Heart right ventricle (tissue), 16 donors: ENCODE measurements around the gene XRCC6. TPM values are rescaled to one million over a fixed set of nuclear protein-coding genes. Genes with fewer than 3 reads are reported as not detected.
A peak's percentile ranks its signal among the peaks of the same experiment; 100 is the strongest.

Experiments
- ATAC-seq, 8 donors: fragments of 200-7000 bp; cut with Tn5 transposase; one replicate each; pipeline ENCODE4 v1.9.1; 2020; ENCODE audit warnings: mild to moderate bottlenecking in 8 of 8, moderate library complexity in 8 of 8, moderate number of reproducible peaks in 1 of 8
- DNase-seq, 2 donors: peaks; one replicate each; pipeline ENCODE4 v3.0.0-alpha.2; 2020
- H3K27ac ChIP-seq, 10 donors: fragments of 200-600 bp; sonication (generic) in 2 of 10; one replicate each; pipeline versions ENCODE4 v1.5.0 to v1.8.0; 2020 to 2022; ENCODE audit warnings: mild to moderate bottlenecking in 3 of 10
- H3K27me3 ChIP-seq, 7 donors: fragments of 200-600 bp; one replicate each; pipeline ENCODE4 v1.8.0; 2021 to 2022; ENCODE audit warnings: mild to moderate bottlenecking in 2 of 7
- H3K36me3 ChIP-seq, 9 donors: fragments of 200-600 bp; sonication (generic) in 1 of 9; one replicate each; pipeline versions ENCODE4 v1.5.0 to v1.8.0; 2020 to 2022; ENCODE audit warnings: mild to moderate bottlenecking in 2 of 9
- H3K4me1 ChIP-seq, 9 donors: fragments of 200-600 bp; sonication (generic) in 1 of 9; one replicate each; pipeline versions ENCODE4 v1.5.0 to v1.8.0; 2020 to 2022; ENCODE audit warnings: mild to moderate bottlenecking in 4 of 9
- H3K4me3 ChIP-seq, 10 donors: fragments of 200-600 bp; sonication (generic) in 2 of 10; one replicate each; pipeline versions ENCODE4 v1.5.0 to v1.8.0; 2020 to 2022; ENCODE audit warnings: mild to moderate bottlenecking in 7 of 10, moderate library complexity in 2 of 10
- H3K9me3 ChIP-seq, 11 donors: fragments of 200-600 bp in 10 of 11; sonication (generic) in 2 of 11; one replicate each; pipeline versions ENCODE4 v1.5.0 to v1.8.0; 2013 to 2022; ENCODE audit warnings: mild to moderate bottlenecking in 2 of 11, control low read depth in 1 of 11, moderate library complexity in 1 of 11
- CTCF ChIP-seq, 9 donors: fragments of 200-600 bp; sonication (generic) in 2 of 9; IDR thresholded peaks; one replicate each; pipeline versions ENCODE4 v1.5.0 to v1.8.0; 2021 to 2022; ENCODE audit warnings: antibody characterized with exemption in 9 of 9, mild to moderate bottlenecking in 5 of 9, moderate library complexity in 1 of 9
- WGBS, 2 donors: extraction: QIAGEN DNeasy Blood & Tissue Kit; methylation state at CpG; one replicate each; pipeline ENCODE4 v1.1.7; 2013; ENCODE audit warnings: inconsistent platforms in 1 of 2; 5-methylcytosine and 5-hydroxymethylcytosine counted together
- intact Hi-C, 10 donors: fragments of 100-400 bp; cut with DNase I; formaldehyde crosslinking; loops; one replicate each; pipeline versions ENCODE4 v1.11.1 to v1.14.2; 2022
- polyA plus RNA-seq, 2 donors: library from polyadenylated mRNA; stranded (reverse); fragments of 200-250 nt; gene quantifications; one replicate each; pipeline ENCODE4 v1.2.3, GENCODE V29; 2013
- total RNA-seq, 10 donors: library from RNA; stranded (reverse); fragmentation: NEBNext Ultra II Directional in 3 of 10; extraction: Animal tissue kit (Norgen Biotek cat#: 25700) in 3 of 10; gene quantifications; one replicate each; pipeline versions ENCODE4 v1.2.1 to v1.2.4, GENCODE V29; 2021 to 2023
- donor health status: Arrhythmogenic right ventricular cardiomyopathy.
- donor health status: ischemic (EF 13 %, LVEDD 7.1; RV severe dilation, severe dysfunction).
- donor health status: healthy with polysubstance abuse.
- donor health status: DM: no; HTN: yes; CAD: no.
- donor health status: DM: no; HTN: no; CAD: no.
- donor health status: ischemic (EF 25% LVEDD 6.9; RV normal size, moderate dysfunction).
- donor health status: ischemic (EF 25% LVEDD 5.7; RV mildly dilated, moderate dysfunction).
- donor health status: healthy.
- donor health status: DM: yes; HTN: yes; CAD: no.
- donor health status: Ischemic cardiomyopathy.
- donor health status: ischemic (EF 35%, LVEDD 5.7; RV mildly dilated, moderate dysfunction).
- donor health status: nonischemic (EF 11% LVEDD 7.7; RV severe dilation, severe dysfunction).
- donor health status: DM: yes; HTN: yes; CAD: no.
- donor health status: PGD.
- donor health status: ischemic (EF 29% LVEDD 5.4; RV normal size, mild dysfunction).
- donor health status: nonischemic (EF 23%, LVEDD 6.1; RV moderate dilation, normal function).

Gene XRCC6
- total and polyA plus RNA-seq, 12 donors = 103 to 192 (median 181) TPM

- Histone ChIP-seq H3K4me3 (no peak overlapping the region), H3K27me3 (no peaks in the 10 kb centered on the region), H3K27ac (peak overlapping the region; percentile 27 to 72 (median 66)), H3K9me3 (no peaks in the 10 kb centered on the region), H3K4me1 (peaks cover 11 to 52% (median 21%) of the 10 kb centered on the region in 9 donors), H3K36me3 (peaks cover 0 to 33% (median 0%) of the 10 kb centered on the region in 9 donors)
- peak; percentile 52 to 81 (median 71) for ATAC-seq
- TF ChIP-seq CTCF (IDR thresholded peaks at IDR 0.05) = no peak
- peak; percentile 79 to 86 for DNase-seq
- 46 to 48% methylated on average over 26 of the region's 26 CpGs for WGBS, 2 donors
- intact Hi-C loops = no loop called here
Measured at GRCh38 chr22:41574847-41575381, 46.2 kb upstream of the XRCC6 start.

- 88 to 90% methylated on average over 15 of the region's 15 CpGs for WGBS, 2 donors
- intact Hi-C loops = no loop called here
- Histone ChIP-seq H3K4me3 (no peak overlapping the region), H3K36me3 (peaks cover 0 to 40% (median 0%) of the 10 kb centered on the region in 9 donors), H3K27me3 (no peaks in the 10 kb centered on the region), H3K9me3 (no peaks in the 10 kb centered on the region), H3K27ac (peak overlapping the region in 9 of 10 donors; percentile 47 to 72 (median 68)), H3K4me1 (peaks cover 11 to 52% (median 21%) of the 10 kb centered on the region in 9 donors)
- DNase-seq (no peak), ATAC-seq (peak in 5 of 8 donors; percentile 0 to 11 (median 2))
- TF ChIP-seq CTCF (IDR thresholded peaks at IDR 0.05) = no peak
Measured at GRCh38 chr22:41575533-41575932, 45.6 kb upstream of the XRCC6 start.

GRCh38 chr22:41576877-41577276, 44.2 kb upstream of the XRCC6 start:
- DNase-seq = peak in 1 of 2 donors; percentile 62
- Histone ChIP-seq H3K9me3 (no peaks in the 10 kb centered on the region), H3K36me3 (peaks cover 0 to 50% (median 0%) of the 10 kb centered on the region in 9 donors), H3K4me3 (no peak overlapping the region), H3K27me3 (no peaks in the 10 kb centered on the region), H3K27ac (peak overlapping the region in 4 of 10 donors; percentile 28 to 68 (median 36)), H3K4me1 (peaks cover 11 to 52% (median 21%) of the 10 kb centered on the region in 9 donors)
- ATAC-seq = peak; percentile 51 to 68 (median 57)
- TF ChIP-seq CTCF (IDR thresholded peaks at IDR 0.05) = peak; percentile 53 to 82 (median 62)
- 49 to 58% methylated on average over 9 of the region's 9 CpGs for WGBS, 2 donors
- intact Hi-C loops = no loop called here

DNA sequence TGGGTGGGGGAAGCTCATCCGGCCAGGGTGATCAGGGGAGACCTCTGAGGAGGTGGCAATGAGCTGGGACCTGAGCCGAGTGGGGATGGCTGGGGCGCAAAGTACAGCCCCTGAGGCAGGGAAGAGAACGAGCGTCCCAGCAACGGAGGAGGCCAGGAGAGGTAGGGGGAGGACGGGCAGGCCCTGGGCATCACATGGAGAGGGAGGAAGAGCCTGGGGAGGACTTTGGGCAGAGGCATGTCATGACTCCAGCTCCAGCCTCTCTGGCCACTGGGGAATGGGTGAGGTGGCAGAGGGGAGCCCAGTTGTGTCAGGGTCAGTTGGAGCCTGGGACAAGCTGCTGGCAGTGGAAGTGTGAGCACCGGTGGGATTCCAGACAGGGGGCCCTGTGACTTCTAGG, 43.0 kb upstream of the XRCC6 start:
- intact Hi-C loops = no loop called here
- 89 to 96% methylated on average over 8 of the region's 8 CpGs for WGBS, 2 donors
- Histone ChIP-seq H3K4me3 (no peak overlapping the region), H3K4me1 (peaks cover 11 to 61% (median 24%) of the 10 kb centered on the region in 9 donors), H3K9me3 (no peaks in the 10 kb centered on the region), H3K27ac (peak overlapping the region in 2 of 10 donors; percentile 29 to 42), H3K27me3 (no peaks in the 10 kb centered on the region), H3K36me3 (peaks cover 0 to 61% (median 0%) of the 10 kb centered on the region in 9 donors)
- DNase-seq (no peak), ATAC-seq (peak in 3 of 8 donors; percentile 0 to 7 (median 1))
- no peak for TF ChIP-seq CTCF (IDR thresholded peaks at IDR 0.05)
